ENCODE data around the gene PLD2.

Gene PLD2

GRCh38 chr17:4834681-4835020 is 27.7 kb downstream of the PLD2 start:
- peaks cover 11% of the 10 kb centered on the region for H3K36me3 Mint-ChIP-seq (ENCODE audit: low read depth)
- no peaks in the 10 kb centered on the region for H3K9me3 Mint-ChIP-seq
- H3K4me3 Mint-ChIP-seq: peak overlapping the region; percentile 95
- no peak for DNase-seq (ENCODE audit: low spot score)
- H3K27ac Mint-ChIP-seq: peak overlapping the region; percentile 70
- H3K4me1 Mint-ChIP-seq (ENCODE audit: low read depth): peaks cover 39% of the 10 kb centered on the region
- H3K27me3 Mint-ChIP-seq (ENCODE audit: low read depth): no peaks in the 10 kb centered on the region

GRCh38 chr17:4836221-4836620 is 29.3 kb downstream of the PLD2 start:
- DNase-seq (ENCODE audit: low spot score): no peak
- Mint-ChIP-seq H3K4me1 (ENCODE audit: low read depth) (peaks cover 53% of the 10 kb centered on the region), H3K27me3 (ENCODE audit: low read depth) (no peaks in the 10 kb centered on the region), H3K36me3 (ENCODE audit: low read depth) (peaks cover 11% of the 10 kb centered on the region), H3K4me3 (peak overlapping the region; percentile 95), H3K27ac (peak overlapping the region; percentile 42), H3K9me3 (no peaks in the 10 kb centered on the region)

DNA sequence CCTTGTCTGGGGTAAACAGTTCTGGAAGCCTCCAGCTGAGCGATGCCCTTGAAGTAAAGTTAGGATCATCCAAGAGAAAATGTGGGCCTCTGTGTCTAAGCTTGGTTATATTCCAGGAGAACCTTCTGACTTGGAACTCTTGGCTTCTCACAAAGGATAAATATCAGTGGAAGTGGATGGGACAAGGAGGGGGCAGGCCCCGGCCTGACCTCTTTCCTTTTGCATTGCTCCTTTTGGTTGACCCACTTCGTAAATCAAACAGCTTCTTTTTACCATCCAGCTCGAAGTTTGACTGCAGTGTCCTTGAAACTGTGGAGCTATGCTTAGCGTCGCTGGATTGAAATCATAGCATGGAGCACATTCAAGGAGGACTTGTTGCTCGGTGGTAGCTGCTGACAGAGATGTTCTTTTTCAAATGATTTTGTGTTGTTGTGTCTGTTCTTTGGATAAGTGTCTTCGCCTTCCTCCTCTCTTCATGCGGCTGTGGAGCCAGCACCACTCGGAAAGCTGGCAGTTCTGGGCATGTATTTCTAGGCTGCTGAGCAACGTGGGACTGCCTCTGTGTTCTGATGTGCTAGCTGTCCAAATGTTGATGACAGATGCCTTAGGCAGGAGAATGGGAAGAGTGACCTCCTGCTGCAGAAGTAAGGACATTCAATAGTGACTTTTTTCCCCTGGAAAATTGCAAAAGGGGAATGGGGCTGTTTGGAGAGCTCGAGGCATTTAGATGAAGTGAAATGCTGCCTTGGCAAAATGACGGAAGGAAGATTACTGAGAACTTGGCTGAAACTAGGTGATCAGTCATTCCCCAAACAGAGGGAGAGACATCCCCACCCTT is 30.7 kb downstream of the PLD2 start:
- H3K27ac Mint-ChIP-seq: no peak overlapping the region
- no peaks in the 10 kb centered on the region for H3K9me3 Mint-ChIP-seq
- no peak for DNase-seq (ENCODE audit: low spot score)
- H3K4me1 Mint-ChIP-seq (ENCODE audit: low read depth): peaks cover 57% of the 10 kb centered on the region
- no peaks in the 10 kb centered on the region for H3K27me3 Mint-ChIP-seq (ENCODE audit: low read depth)
- no peak overlapping the region for H3K4me3 Mint-ChIP-seq
- peaks cover 11% of the 10 kb centered on the region for H3K36me3 Mint-ChIP-seq (ENCODE audit: low read depth)

- no peaks in the 10 kb centered on the region for H3K9me3 Mint-ChIP-seq
- no peak for DNase-seq (ENCODE audit: low spot score)
- H3K4me3 Mint-ChIP-seq: no peak overlapping the region
- H3K4me1 Mint-ChIP-seq (ENCODE audit: low read depth): peaks cover 55% of the 10 kb centered on the region
- peaks cover 12% of the 10 kb centered on the region for H3K36me3 Mint-ChIP-seq (ENCODE audit: low read depth)
- H3K27me3 Mint-ChIP-seq (ENCODE audit: low read depth): no peaks in the 10 kb centered on the region
- no peak overlapping the region for H3K27ac Mint-ChIP-seq
These were observed 31.4 kb downstream of the PLD2 start for GRCh38 chr17:4838309-4838785.

- Mint-ChIP-seq H3K27me3 (ENCODE audit: low read depth) (no peaks in the 10 kb centered on the region), H3K27ac (no peak overlapping the region), H3K4me3 (no peak overlapping the region), H3K9me3 (no peaks in the 10 kb centered on the region), H3K36me3 (ENCODE audit: low read depth) (peaks cover 12% of the 10 kb centered on the region), H3K4me1 (ENCODE audit: low read depth) (peaks cover 50% of the 10 kb centered on the region)
- no peak for DNase-seq (ENCODE audit: low spot score)
These were observed 32.3 kb downstream of the PLD2 start for GRCh38 chr17:4839221-4839620.

GRCh38 chr17:4839965-4840892 is 33.3 kb downstream of the PLD2 start:
- no peaks in the 10 kb centered on the region for H3K9me3 Mint-ChIP-seq
- H3K4me3 Mint-ChIP-seq: peak overlapping the region; percentile 1
- H3K27me3 Mint-ChIP-seq (ENCODE audit: low read depth): no peaks in the 10 kb centered on the region
- peaks cover 40% of the 10 kb centered on the region for H3K4me1 Mint-ChIP-seq (ENCODE audit: low read depth)
- peaks cover 11% of the 10 kb centered on the region for H3K36me3 Mint-ChIP-seq (ENCODE audit: low read depth)
- no peak for DNase-seq (ENCODE audit: low spot score)
- H3K27ac Mint-ChIP-seq: no peak overlapping the region

DNA sequence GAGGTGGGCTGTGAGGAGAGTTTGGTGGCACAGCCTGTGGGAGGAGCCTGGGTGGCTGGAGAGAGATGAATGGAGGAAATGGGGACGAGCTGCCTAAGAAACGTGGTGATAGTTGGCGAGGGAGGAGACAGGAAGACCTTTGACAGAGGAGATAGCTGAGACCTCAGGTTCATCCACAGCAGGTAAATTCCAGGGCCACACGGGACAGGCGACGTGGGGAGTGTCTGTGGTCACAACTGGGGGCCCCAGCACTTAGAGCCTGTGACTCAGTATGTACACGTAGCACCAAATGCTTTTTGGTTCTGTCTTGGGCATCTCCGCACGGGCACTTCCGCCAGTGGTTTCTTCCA is 33.9 kb downstream of the PLD2 start:
- Mint-ChIP-seq H3K4me3 (no peak overlapping the region), H3K36me3 (ENCODE audit: low read depth) (peaks cover 11% of the 10 kb centered on the region), H3K4me1 (ENCODE audit: low read depth) (peaks cover 34% of the 10 kb centered on the region), H3K9me3 (no peaks in the 10 kb centered on the region), H3K27me3 (ENCODE audit: low read depth) (no peaks in the 10 kb centered on the region), H3K27ac (no peak overlapping the region)
- peak; percentile 10 for DNase-seq (ENCODE audit: low spot score)

GRCh38 chr17:4842376-4842775 is 35.4 kb downstream of the PLD2 start:
- Mint-ChIP-seq H3K27me3 (ENCODE audit: low read depth) (no peaks in the 10 kb centered on the region), H3K4me3 (no peak overlapping the region), H3K4me1 (ENCODE audit: low read depth) (peaks cover 28% of the 10 kb centered on the region), H3K9me3 (no peaks in the 10 kb centered on the region), H3K36me3 (ENCODE audit: low read depth) (peaks cover 11% of the 10 kb centered on the region), H3K27ac (no peak overlapping the region)
- DNase-seq (ENCODE audit: low spot score): no peak

GRCh38 chr17:4843321-4844000 is 36.5 kb downstream of the PLD2 start:
- Mint-ChIP-seq H3K36me3 (ENCODE audit: low read depth) (peaks cover 8% of the 10 kb centered on the region), H3K27ac (no peak overlapping the region), H3K4me1 (ENCODE audit: low read depth) (peaks cover 26% of the 10 kb centered on the region), H3K27me3 (ENCODE audit: low read depth) (no peaks in the 10 kb centered on the region), H3K9me3 (no peaks in the 10 kb centered on the region), H3K4me3 (no peak overlapping the region)
- DNase-seq (ENCODE audit: low spot score): no peak

- H3K27me3 Mint-ChIP-seq (ENCODE audit: low read depth): no peaks in the 10 kb centered on the region
- no peaks in the 10 kb centered on the region for H3K9me3 Mint-ChIP-seq
- H3K27ac Mint-ChIP-seq: no peak overlapping the region
- no peak overlapping the region for H3K4me3 Mint-ChIP-seq
- no peak for DNase-seq (ENCODE audit: low spot score)
- peaks cover 17% of the 10 kb centered on the region for H3K4me1 Mint-ChIP-seq (ENCODE audit: low read depth)
- peaks cover 3% of the 10 kb centered on the region for H3K36me3 Mint-ChIP-seq (ENCODE audit: low read depth)
These were observed 38.2 kb downstream of the PLD2 start for GRCh38 chr17:4845118-4845517.

GRCh38 chr17:4846635-4847390 is 39.9 kb downstream of the PLD2 start:
- no peak overlapping the region for H3K4me3 Mint-ChIP-seq
- no peak overlapping the region for H3K27ac Mint-ChIP-seq
- no peaks in the 10 kb centered on the region for H3K27me3 Mint-ChIP-seq (ENCODE audit: low read depth)
- peaks cover under 1% of the 10 kb centered on the region for H3K9me3 Mint-ChIP-seq
- H3K4me1 Mint-ChIP-seq (ENCODE audit: low read depth): peaks cover 4% of the 10 kb centered on the region
- H3K36me3 Mint-ChIP-seq (ENCODE audit: low read depth): peaks cover 3% of the 10 kb centered on the region
- no peak for DNase-seq (ENCODE audit: low spot score)

DNA sequence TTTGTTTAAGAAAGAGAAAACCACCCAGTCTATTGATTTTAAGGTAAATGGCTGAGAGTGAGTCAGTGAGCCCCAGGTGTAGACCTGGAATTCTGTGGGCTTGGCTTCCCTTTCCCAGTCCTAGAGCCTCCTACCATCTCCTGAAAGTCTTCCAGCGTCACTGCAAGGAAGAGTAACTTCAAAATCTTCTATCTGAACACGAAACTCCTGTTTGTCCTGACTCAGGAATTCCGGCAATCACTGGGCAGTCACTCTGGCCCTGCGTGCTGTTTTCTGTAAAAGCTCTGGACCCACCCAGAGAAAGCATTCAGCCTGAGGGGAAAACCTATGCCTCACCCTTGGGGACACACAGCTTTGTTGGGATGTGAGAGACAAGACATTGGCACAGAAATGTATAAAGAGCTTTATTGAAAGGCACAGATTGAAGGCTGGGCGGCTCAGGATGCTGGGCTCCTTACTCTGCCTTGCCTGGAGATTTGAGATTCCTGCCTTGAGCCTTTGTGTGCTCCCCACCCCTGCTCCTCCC is 42.1 kb downstream of the PLD2 start:
- DNase-seq (ENCODE audit: low spot score): no peak
- Mint-ChIP-seq H3K27ac (no peak overlapping the region), H3K9me3 (peaks cover 6% of the 10 kb centered on the region), H3K4me3 (no peak overlapping the region), H3K36me3 (ENCODE audit: low read depth) (peaks cover 12% of the 10 kb centered on the region), H3K27me3 (ENCODE audit: low read depth) (no peaks in the 10 kb centered on the region), H3K4me1 (ENCODE audit: low read depth) (peaks cover 9% of the 10 kb centered on the region)

- no peak overlapping the region for H3K4me3 Mint-ChIP-seq
- DNase-seq (ENCODE audit: low spot score): no peak
- H3K27me3 Mint-ChIP-seq (ENCODE audit: low read depth): no peaks in the 10 kb centered on the region
- H3K4me1 Mint-ChIP-seq (ENCODE audit: low read depth): peaks cover 9% of the 10 kb centered on the region
- no peak overlapping the region for H3K27ac Mint-ChIP-seq
- peaks cover 6% of the 10 kb centered on the region for H3K9me3 Mint-ChIP-seq
- peaks cover 16% of the 10 kb centered on the region for H3K36me3 Mint-ChIP-seq (ENCODE audit: low read depth)
These were observed 43.3 kb downstream of the PLD2 start for GRCh38 chr17:4850246-4850645.
